ENCODE data around the gene ANKH.
"Not testable (repeated sequence)": the region's sequence is repeated elsewhere in the genome, so short reads cannot be mapped to it uniquely, and the experiment has no call there.

DNA sequence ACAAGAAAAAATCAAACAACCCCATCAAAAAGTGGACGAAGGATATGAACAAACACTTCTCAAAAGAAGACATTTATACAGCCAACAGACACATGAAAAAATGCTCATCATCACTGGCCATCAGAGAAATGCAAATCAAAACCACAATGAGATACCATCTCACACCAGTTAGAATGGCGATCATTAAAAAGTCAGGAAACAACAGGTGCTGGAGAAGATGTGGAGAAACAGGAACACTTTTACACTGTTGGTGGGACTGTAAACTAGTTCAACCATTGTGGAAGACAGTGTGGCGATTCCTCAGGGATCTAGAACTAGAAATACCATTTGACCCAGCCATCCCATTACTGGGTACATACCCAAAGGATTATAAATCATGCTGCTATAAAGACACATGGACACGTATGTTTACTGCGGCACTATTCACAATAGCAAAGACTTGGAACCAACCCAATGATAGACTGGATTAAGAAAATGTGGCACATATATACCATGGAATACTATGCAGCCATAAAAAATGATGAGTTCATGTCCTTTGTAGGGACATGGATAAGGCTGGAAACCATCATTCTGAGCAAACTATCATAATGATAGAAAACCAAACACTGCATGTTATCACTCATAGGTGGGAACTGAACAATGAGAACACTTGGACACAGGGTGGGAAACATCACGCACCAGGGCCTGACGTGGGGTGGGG lies 34.0 kb downstream of the ANKH start:
- TF ChIP-seq CCAR2 (optimal IDR thresholded peaks at IDR 0.05; ENCODE audit: low read depth, low read length); SMYD3 (CRISPR knock-in tag; IDR thresholded peaks at IDR 0.05); REPIN1 (CRISPR knock-in tag; IDR thresholded peaks at IDR 0.05; ENCODE audit: borderline replicate concordance, low read depth); ZNF569 (CRISPR knock-in tag; IDR thresholded peaks at IDR 0.05; ENCODE audit: borderline replicate concordance): not testable (repeated sequence)
